Activated CD8-positive, alpha-beta memory T cell treated with anti-CD3 and anti-CD28 coated beads for 36 hours (primary cell): ENCODE results near the gene ABCA7. TPM values are rescaled to one million over a fixed set of nuclear protein-coding genes. Genes with fewer than 3 reads are reported as not detected.

Source experiments
- CTCF ChIA-PET: fragments of 350-600 bp; sonication (Branson Sonifier 250); formaldehyde crosslinking; loops from one replicate; lab custom pipeline; 2021; ENCODE audit warnings: antibody characterized with exemption; lab: Charles Lee
- POLR2A ChIA-PET: fragments of 350-600 bp; sonication (Branson Sonifier 250); formaldehyde crosslinking; loops from one replicate; lab custom pipeline; 2021; ENCODE audit warnings: antibody characterized with exemption; lab: Charles Lee
- total RNA-seq, 2 experiments: library from RNA; stranded (reverse); gene quantifications; one replicate each; pipeline ENCODE4 v1.2.3, GENCODE V29; 2021

The ABCA7 gene
- total RNA-seq, 2 experiments from 2014 or later = 16.1 to 17.2 TPM

DNA sequence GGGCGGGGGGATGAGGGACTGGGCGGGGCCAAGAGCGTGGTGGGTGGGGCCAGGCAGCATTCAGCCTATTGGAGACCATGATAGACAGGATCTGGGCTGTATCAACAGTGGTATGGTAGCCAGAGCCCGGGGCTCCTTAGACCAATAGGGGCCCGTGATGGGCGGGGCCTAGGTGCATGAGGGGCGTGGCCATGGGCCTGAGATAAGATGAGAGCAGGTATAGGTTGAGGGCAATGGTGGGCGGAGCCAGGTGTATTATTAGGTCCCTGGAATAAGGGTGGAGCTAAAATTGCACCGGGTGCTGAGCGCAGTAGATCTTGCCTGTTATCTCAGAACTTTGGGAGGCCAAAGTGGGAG is 5.3 kb downstream of the ABCA7 start:
- CTCF ChIA-PET = no interaction called here
- POLR2A ChIA-PET = no interaction called here

GRCh38 chr19:1046117-1046626 is 6.3 kb downstream of the ABCA7 start:
- ChIA-PET POLR2A (interaction anchor here (0.7 kb wide), 1 partner anchor 45 kb away, joined by 3 read pairs; no protein-coding TSS in a partner anchor), CTCF (no interaction called here)

- ChIA-PET CTCF (interaction anchor here (0.6 kb wide), 1 partner anchor 206 kb away, joined by 4 read pairs; the partner anchor contains the start of gene PRTN3), POLR2A (no interaction called here)
Observed at GRCh38 chr19:1046836-1047695, 7.2 kb downstream of the ABCA7 start.

- CTCF ChIA-PET = interaction anchor here (0.6 to 1.6 kb wide), 2 partner anchors 10 to 207 kb away, joined by 4 to 5 read pairs; partner anchors contain the start of gene PRTN3
- POLR2A ChIA-PET = interaction anchor here (0.7 to 1.0 kb wide), 2 partner anchors 10 to 247 kb away, joined by 5 to 13 read pairs; no protein-coding TSS in a partner anchor
Observed at GRCh38 chr19:1047696-1048147, 7.8 kb downstream of the ABCA7 start.

DNA sequence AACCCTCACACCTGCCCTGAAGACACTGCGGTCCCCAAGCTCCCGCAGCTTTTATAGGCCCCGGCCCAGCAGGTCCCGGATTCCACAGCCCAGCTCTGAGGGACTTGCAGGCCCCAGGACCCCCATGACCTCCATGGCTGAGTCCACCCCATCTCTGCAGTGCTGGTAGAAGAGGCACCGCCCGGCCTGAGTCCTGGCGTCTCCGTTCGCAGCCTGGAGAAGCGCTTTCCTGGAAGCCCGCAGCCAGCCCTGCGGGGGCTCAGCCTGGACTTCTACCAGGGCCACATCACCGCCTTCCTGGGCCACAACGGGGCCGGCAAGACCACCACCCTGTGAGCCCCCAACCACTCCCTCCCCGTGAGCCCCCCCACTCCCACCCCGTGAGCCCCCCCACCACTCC is 9.2 kb downstream of the ABCA7 start:
- POLR2A ChIA-PET = no interaction called here

GRCh38 chr19:1049800-1050199 is 9.9 kb downstream of the ABCA7 start:
- POLR2A ChIA-PET = no interaction called here
- CTCF ChIA-PET = no interaction called here

More for the DNA sequence above, 9.2 kb downstream of the ABCA7 start:
- CTCF ChIA-PET = interaction anchor here (1.6 kb wide), 1 partner anchor 9 kb away, joined by 5 read pairs; no protein-coding TSS in a partner anchor

DNA sequence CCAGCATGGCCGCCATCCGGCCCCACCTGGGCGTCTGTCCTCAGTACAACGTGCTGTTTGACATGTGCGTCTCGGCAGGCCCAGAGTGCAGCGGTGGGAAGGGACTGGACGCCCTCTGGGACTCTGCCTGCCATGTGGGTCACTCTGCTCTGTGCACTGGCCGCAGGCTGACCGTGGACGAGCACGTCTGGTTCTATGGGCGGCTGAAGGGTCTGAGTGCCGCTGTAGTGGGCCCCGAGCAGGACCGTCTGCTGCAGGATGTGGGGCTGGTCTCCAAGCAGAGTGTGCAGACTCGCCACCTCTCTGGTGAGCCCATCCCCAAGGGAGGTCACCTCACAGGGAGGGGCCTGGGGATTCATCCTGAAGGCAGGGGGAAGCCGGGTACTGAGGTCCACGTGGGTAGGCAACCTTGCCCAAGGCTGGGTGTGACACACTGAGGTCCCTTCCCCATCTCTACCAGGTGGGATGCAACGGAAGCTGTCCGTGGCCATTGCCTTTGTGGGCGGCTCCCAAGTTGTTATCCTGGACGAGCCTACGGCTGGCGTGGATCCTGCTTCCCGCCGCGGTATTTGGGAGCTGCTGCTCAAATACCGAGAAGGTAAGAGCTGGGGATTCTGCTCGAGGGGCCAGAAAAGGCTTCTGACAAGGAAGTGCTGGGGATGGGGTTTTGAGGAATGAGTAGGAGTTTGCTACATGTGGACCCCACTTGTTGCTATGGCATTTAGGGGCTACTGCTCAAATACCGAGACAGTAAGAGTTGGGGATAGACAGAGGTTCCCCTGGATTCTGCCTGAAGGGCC is 11.3 kb downstream of the ABCA7 start:
- POLR2A ChIA-PET = no interaction called here
- CTCF ChIA-PET = interaction anchor here (0.9 kb wide), 1 partner anchor 14 kb away, joined by 3 read pairs; no protein-coding TSS in a partner anchor

DNA sequence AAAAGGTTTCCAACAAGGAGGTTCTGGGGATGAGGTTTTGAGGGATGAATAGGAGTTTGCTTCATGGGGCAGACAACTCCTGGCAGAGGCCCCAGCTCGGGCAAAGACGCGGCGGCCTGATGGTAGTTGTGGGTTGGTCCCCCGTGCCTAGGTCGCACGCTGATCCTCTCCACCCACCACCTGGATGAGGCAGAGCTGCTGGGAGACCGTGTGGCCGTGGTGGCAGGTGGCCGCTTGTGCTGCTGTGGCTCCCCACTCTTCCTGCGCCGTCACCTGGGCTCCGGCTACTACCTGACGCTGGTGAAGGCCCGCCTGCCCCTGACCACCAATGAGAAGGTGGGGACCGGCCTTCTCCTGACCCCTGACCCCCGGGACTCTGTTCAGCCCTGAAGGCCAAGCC is 11.9 kb downstream of the ABCA7 start:
- CTCF ChIA-PET = no interaction called here
- POLR2A ChIA-PET = no interaction called here

DNA sequence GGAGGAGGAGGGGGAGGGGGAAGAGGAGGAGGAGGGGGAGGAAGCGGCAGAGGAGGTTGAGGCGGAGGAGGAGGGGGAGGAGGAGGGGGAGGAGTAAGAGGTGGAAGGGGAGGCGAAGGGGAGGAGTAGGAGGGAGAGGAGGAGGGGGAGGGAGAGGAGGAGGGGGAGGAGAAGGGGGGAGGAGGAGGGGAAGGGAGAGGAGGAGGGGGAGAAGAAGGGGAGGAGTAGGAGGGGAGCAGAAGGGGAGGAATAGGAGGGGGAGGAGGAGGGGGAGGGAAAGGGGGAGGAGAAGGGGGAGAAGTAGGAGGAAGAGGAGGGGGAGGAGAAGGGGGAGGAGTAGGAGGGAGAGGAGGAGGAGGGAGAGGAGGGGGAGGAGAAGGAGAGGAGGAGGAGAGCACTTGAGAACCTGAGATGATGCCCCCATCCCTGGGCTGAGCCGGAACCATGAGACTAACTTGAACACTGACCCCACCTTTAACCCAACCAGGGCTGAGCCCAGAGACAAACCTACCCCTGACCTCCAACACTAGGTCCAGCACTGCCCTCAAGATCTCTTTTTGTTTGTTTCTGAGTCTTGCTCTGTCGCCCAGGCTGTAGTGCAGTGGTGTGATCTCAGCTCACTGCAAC is 12.6 kb downstream of the ABCA7 start:
- POLR2A ChIA-PET = no interaction called here
- CTCF ChIA-PET = no interaction called here

GRCh38 chr19:1053176-1054101 is 13.5 kb downstream of the ABCA7 start:
- POLR2A ChIA-PET = no interaction called here
- CTCF ChIA-PET = interaction anchor here (0.6 to 1.0 kb wide), 2 partner anchors 14 to 126 kb away, joined by 3 to 4 read pairs; partner anchors contain the start of gene ARHGAP45

DNA sequence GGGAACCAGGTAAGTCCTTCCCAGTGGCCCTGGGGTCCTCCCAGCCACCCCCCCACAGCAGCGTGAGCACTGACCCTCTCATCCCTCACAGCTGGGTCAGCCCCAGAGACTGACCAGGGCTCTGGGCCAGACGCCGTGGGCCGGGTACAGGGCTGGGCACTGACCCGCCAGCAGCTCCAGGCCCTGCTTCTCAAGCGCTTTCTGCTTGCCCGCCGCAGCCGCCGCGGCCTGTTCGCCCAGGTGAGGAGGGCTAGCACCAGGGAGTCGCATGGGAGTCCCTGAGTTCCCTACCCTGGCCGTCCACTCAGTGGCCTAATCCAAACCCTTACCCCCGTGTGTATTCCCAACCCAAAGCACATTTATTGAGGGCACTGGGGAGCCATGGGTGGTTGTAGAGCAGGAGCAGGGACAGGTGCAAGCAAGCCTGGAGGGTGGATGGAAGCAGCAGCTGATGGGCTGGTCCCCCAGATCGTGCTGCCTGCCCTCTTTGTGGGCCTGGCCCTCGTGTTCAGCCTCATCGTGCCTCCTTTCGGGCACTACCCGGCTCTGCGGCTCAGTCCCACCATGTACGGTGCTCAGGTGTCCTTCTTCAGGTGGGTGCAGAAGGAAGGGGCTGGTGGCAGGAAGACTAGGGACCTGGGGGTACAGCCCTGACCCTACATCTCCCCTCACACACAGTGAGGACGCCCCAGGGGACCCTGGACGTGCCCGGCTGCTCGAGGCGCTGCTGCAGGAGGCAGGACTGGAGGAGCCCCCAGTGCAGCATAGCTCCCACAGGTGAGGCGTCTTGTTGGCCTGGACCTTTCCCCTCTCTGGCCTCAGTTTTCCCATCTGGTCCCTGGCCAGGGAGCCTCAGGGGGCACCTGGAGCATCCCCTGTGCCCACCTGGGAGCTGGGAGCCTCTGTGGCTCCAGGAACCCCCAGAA is 14.5 kb downstream of the ABCA7 start:
- POLR2A ChIA-PET = no interaction called here

GRCh38 chr19:1055028-1055425 is 15.1 kb downstream of the ABCA7 start:
- POLR2A ChIA-PET = no interaction called here
- CTCF ChIA-PET = interaction anchor here (1.2 kb wide), 1 partner anchor 16 kb away, joined by 3 read pairs; the partner anchor contains the start of gene ABCA7

More for the DNA sequence above, 14.5 kb downstream of the ABCA7 start:
- CTCF ChIA-PET = interaction anchor here (0.6 to 1.2 kb wide), 3 partner anchors 13 to 127 kb away, joined by 3 to 4 read pairs (median 3); partner anchors contain the start of genes ABCA7 and ARHGAP45

- CTCF ChIA-PET = interaction anchor here (1.0 to 1.3 kb wide), 4 partner anchors 9 to 35 kb away, joined by 3 to 6 read pairs (median 3); partner anchors contain the start of genes ABCA7 and RNU6-2
- POLR2A ChIA-PET = no interaction called here
Observed at GRCh38 chr19:1055886-1056620, 16.1 kb downstream of the ABCA7 start.

GRCh38 chr19:1057176-1057855 is 17.4 kb downstream of the ABCA7 start:
- CTCF ChIA-PET = interaction anchor here (0.6 to 1.8 kb wide), 7 partner anchors 9 to 152 kb away, joined by 3 to 6 read pairs (median 4); partner anchors contain the start of gene RNU6-2

GRCh38 chr19:1058112-1058511 is 18.2 kb downstream of the ABCA7 start:
- CTCF ChIA-PET = interaction anchor here (0.8 to 1.8 kb wide), 4 partner anchors 10 to 208 kb away, joined by 3 to 5 read pairs (median 4); no protein-coding TSS in a partner anchor
- POLR2A ChIA-PET = interaction anchor here (1.1 kb wide), 1 partner anchor 33 kb away, joined by 3 read pairs; no protein-coding TSS in a partner anchor

More at GRCh38 chr19:1057176-1057855, 17.4 kb downstream of the ABCA7 start:
- POLR2A ChIA-PET = interaction anchor here (0.5 to 1.1 kb wide), 4 partner anchors 9 to 212 kb away, joined by 3 to 5 read pairs (median 3); no protein-coding TSS in a partner anchor
